ENCODE measurements around the gene RWDD1. TPM values are rescaled to one million over a fixed set of nuclear protein-coding genes. Genes with fewer than 3 reads are reported as not detected.

Gene RWDD1
- 21.1 and 23.5 TPM in 2 replicates for total RNA-seq

GRCh38 chr6:116570856-116571682, at the start of gene RWDD1:
Gene RWDD1 (plus strand): TSS chr6:116571504. CDS start chr6:116571583, 79 bp downstream.

DNA sequence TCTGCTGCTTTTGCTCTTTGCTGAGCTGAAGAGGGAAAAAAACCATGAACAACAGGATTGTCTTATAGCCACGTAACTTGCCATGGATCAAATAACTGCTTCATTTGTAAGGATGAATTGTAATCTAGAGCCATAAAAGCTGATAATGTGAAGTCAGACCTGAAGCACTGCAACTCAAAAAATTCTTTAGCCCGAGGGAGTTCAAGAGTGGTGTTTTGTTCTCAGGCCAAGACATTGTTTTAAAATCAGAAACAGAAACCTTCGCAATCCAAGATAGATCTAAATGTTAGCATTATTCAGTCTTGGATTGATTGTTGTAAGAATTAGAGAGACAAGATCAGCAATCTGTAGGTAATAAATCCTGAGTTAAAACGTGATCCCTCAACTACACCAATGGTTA, 25.7 kb upstream of the RWDD1 start, which contains the start of gene TRAPPC3L:
TRAPPC3L (minus strand) TSS at position 34 of the 400 bp plus-strand sequence. CDS start 170 bp downstream, outside the sequence.

DNA sequence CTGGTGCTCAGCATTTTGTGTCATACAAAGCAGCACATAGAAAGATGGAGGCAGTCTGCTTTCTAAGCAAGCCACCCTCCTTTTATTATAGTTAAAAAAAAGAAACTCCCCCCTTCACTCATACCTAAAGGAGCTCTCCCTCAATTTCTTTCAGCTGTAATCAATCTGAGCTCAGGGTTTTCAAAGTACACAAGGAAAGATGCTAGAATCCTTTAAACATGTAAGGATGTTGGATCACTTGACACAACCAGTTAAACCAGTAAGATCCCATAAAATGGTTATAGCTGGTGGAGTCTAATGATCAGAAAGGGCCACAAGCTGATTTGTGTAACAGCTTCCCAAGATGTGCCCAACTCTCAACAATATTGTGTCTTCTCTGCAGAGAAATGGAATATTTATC, 17.9 kb upstream of the RWDD1 start, which contains the start of gene CALHM4:
CALHM4 (plus strand) TSS at position 301 of the 400 bp plus-strand sequence; CDS start at position 344, 43 bp downstream.

GRCh38 chr6:116615937-116616736, 44.8 kb downstream of the RWDD1 start, which contains the start of gene RSPH4A:
Gene RSPH4A (plus strand): TSS chr6:116616479. CDS start chr6:116616624, 145 bp downstream.

Other genes with a start within 250 kb of the RWDD1 start
- 30.2 and 61.5 TPM in 2 replicates for gene DSE, start 200.6 kb upstream of the RWDD1 start, total RNA-seq
- 0.09 and 0.94 TPM in 2 replicates for gene CALHM6, start 110.1 kb upstream of the RWDD1 start, total RNA-seq
- gene CALHM5, start 59.9 kb upstream of the RWDD1 start, total RNA-seq: 8.4 and 8.5 TPM in 2 replicates
- gene TRAPPC3L, start 25.8 kb upstream of the RWDD1 start, total RNA-seq: 0.09 TPM in 2 replicates
- gene CALHM4, start 17.8 kb upstream of the RWDD1 start, total RNA-seq: 0.18 and 0.19 TPM in 2 replicates
- 0.09 and 0.18 TPM in 2 replicates for gene RSPH4A, start 45.0 kb downstream of the RWDD1 start, total RNA-seq
- gene ZUP1, start 97.3 kb downstream of the RWDD1 start, total RNA-seq: 14.8 and 16.5 TPM in 2 replicates
- 7.9 and 9.0 TPM in 2 replicates for gene KPNA5, start 109.7 kb downstream of the RWDD1 start, total RNA-seq
- gene FAM162B, start 194.2 kb downstream of the RWDD1 start, total RNA-seq: 0.09 and 0.19 TPM in 2 replicates

All from endothelial cell of coronary artery (primary cell).